Thoracic aorta (tissue), 2 donors: Measurements from ENCODE around the gene CDH12. TPM values are rescaled to one million over a fixed set of nuclear protein-coding genes. Genes with fewer than 3 reads are reported as not detected.
"Not testable (repeated sequence)": the region's sequence is repeated elsewhere in the genome, so short reads cannot be mapped to it uniquely, and the experiment has no call there.

Source experiments
- ATAC-seq: fragments of 150-250 bp; one replicate; pipeline ENCODE4 v1.8.0; 2017; ENCODE audit warnings: low read depth; ENCODE audit not compliant: insufficient number of reproducible peaks, low FRiP score
- DNase-seq: peaks from one replicate; pipeline ENCODE4 v3.0.0-alpha.2; 2020; ENCODE audit warnings: low spot score
- H3K27ac ChIP-seq, 2 donors: fragments of 200-600 bp; sonication (generic); 1 replicate in 1 of 2; 2 replicates in 1 of 2; pipeline ENCODE4 v1.5.1; 2016; ENCODE audit warnings: mild to moderate bottlenecking in 2 of 2, moderate library complexity in 2 of 2
- H3K27me3 ChIP-seq: fragments of 200-600 bp; sonication (generic); replicated peaks from 2 replicates; pipeline ENCODE4 v1.6.0; 2016; ENCODE audit warnings: mild to moderate bottlenecking; ENCODE audit not compliant: insufficient read depth
- H3K36me3 ChIP-seq: fragments of 200-600 bp; sonication (generic); one replicate; pipeline ENCODE4 v1.5.1; 2016
- H3K4me1 ChIP-seq, 2 donors: fragments of 200-600 bp; sonication (generic); 1 replicate in 1 of 2; 2 replicates in 1 of 2; pipeline versions ENCODE4 v1.5.1 to v1.6.0; 2016; ENCODE audit warnings: low read depth in 2 of 2, mild to moderate bottlenecking in 1 of 2; ENCODE audit not compliant: control insufficient read depth in 1 of 2
- H3K4me3 ChIP-seq: fragments of 200-600 bp; sonication (generic); 2 replicates; pipeline ENCODE4 v1.5.1; 2016; ENCODE audit warnings: mild to moderate bottlenecking
- H3K9me3 ChIP-seq: fragments of 200-600 bp; sonication (generic); 2 replicates; pipeline ENCODE4 v1.5.1; 2016
- CTCF ChIP-seq: fragments of 200-600 bp; sonication (generic); IDR thresholded peaks from one replicate; pipeline ENCODE4 v1.5.1; 2019; ENCODE audit warnings: antibody characterized with exemption
- total RNA-seq, 2 donors: library from RNA; depleted of rRNA; stranded (reverse); fragments of >200 nt; gene quantifications; one replicate each; pipeline versions ENCODE4 v1.1.0 to v1.2.3, GENCODE V29; 2016

The CDH12 gene
- total RNA-seq, 2 donors from 2014 or later = not detected

GRCh38 chr5:22050931-22051330 is 802.2 kb downstream of the CDH12 start:
- no peaks in the 10 kb centered on the region for H3K27me3 ChIP-seq
- ATAC-seq (no peak), DNase-seq (no peak)
- H3K9me3 ChIP-seq = no peaks in the 10 kb centered on the region
- H3K4me1 ChIP-seq = no peaks in the 10 kb centered on the region
- H3K27ac ChIP-seq = no peak overlapping the region
- TF ChIP-seq CTCF = no peak
- H3K4me3 ChIP-seq = no peak overlapping the region
- no peaks in the 10 kb centered on the region for H3K36me3 ChIP-seq

- Histone ChIP-seq H3K27ac (no peak overlapping the region), H3K27me3 (no peaks in the 10 kb centered on the region)
Measured at GRCh38 chr5:22044229-22044628, 808.9 kb downstream of the CDH12 start.

GRCh38 chr5:22036061-22036460 is 817.1 kb downstream of the CDH12 start:
- no peak for TF ChIP-seq CTCF
- H3K4me1 ChIP-seq = no peaks in the 10 kb centered on the region
- no peaks in the 10 kb centered on the region for H3K36me3 ChIP-seq
- H3K4me3 ChIP-seq = no peak overlapping the region
- ATAC-seq (no peak), DNase-seq (no peak)
- no peak overlapping the region for H3K27ac ChIP-seq
- H3K27me3 ChIP-seq = no peaks in the 10 kb centered on the region
- H3K9me3 ChIP-seq = no peaks in the 10 kb centered on the region

More at GRCh38 chr5:22044229-22044628, 808.9 kb downstream of the CDH12 start:
- no peak for ATAC-seq
- H3K4me1 ChIP-seq = no peaks in the 10 kb centered on the region
- no peak for TF ChIP-seq CTCF
- no peak overlapping the region for H3K4me3 ChIP-seq
- H3K9me3 ChIP-seq = no peaks in the 10 kb centered on the region
- H3K36me3 ChIP-seq = no peaks in the 10 kb centered on the region
- DNase-seq = no peak

GRCh38 chr5:22033066-22033465 is 820.1 kb downstream of the CDH12 start:
- H3K4me3 ChIP-seq = no peak overlapping the region
- H3K36me3 ChIP-seq = no peaks in the 10 kb centered on the region
- no peak overlapping the region for H3K27ac ChIP-seq
- ATAC-seq (no peak), DNase-seq (no peak)
- TF ChIP-seq CTCF = no peak
- no peaks in the 10 kb centered on the region for H3K9me3 ChIP-seq
- H3K4me1 ChIP-seq = no peaks in the 10 kb centered on the region
- H3K27me3 ChIP-seq = no peaks in the 10 kb centered on the region

- no peak for ATAC-seq
- no peak overlapping the region for H3K27ac ChIP-seq
- no peaks in the 10 kb centered on the region for H3K4me1 ChIP-seq
- no peaks in the 10 kb centered on the region for H3K36me3 ChIP-seq
- no peaks in the 10 kb centered on the region for H3K27me3 ChIP-seq
- DNase-seq = no peak
- no peaks in the 10 kb centered on the region for H3K9me3 ChIP-seq
- TF ChIP-seq CTCF = no peak
- no peak overlapping the region for H3K4me3 ChIP-seq
Measured at GRCh38 chr5:22023784-22024183, 829.4 kb downstream of the CDH12 start.

- not testable (repeated sequence) for H3K4me3 ChIP-seq, H3K9me3 ChIP-seq, DNase-seq, H3K4me1 ChIP-seq, ATAC-seq, H3K27ac ChIP-seq, H3K27me3 ChIP-seq, H3K36me3 ChIP-seq
Measured at GRCh38 chr5:22012893-22013292, 840.3 kb downstream of the CDH12 start.

GRCh38 chr5:22010808-22011207 is 842.3 kb downstream of the CDH12 start:
- ATAC-seq, H3K4me3 ChIP-seq, H3K4me1 ChIP-seq, DNase-seq, H3K27me3 ChIP-seq, H3K36me3 ChIP-seq, H3K27ac ChIP-seq, H3K9me3 ChIP-seq: not testable (repeated sequence)

- H3K36me3 ChIP-seq, H3K4me3 ChIP-seq, DNase-seq, H3K27ac ChIP-seq, H3K4me1 ChIP-seq, ATAC-seq, H3K27me3 ChIP-seq, H3K9me3 ChIP-seq: not testable (repeated sequence)
Measured at GRCh38 chr5:22001097-22001496, 852.0 kb downstream of the CDH12 start.
